ENCODE data around the gene AGPAT1. TPM values are rescaled to one million over a fixed set of nuclear protein-coding genes. Genes with fewer than 3 reads are reported as not detected.

Gene AGPAT1
- total and polyA plus RNA-seq, 2 of the 13 experiments (the other 11 are each of a cell fraction or from before 2014, with no cell fraction given): 51.3 to 139 TPM

GRCh38 chr6:32190054-32190851, 14.4 kb upstream of the AGPAT1 start, which contains the start of gene PBX2 (continued):
- TF ChIP-seq ZNF749 (CRISPR knock-in tag; IDR thresholded peaks at IDR 0.05; ENCODE audit: borderline replicate concordance): no peak
- 0 out of 2 replicates have a peak, but pooled peaks have one; percentile 40 for TF ChIP-seq ZNF543 (CRISPR knock-in tag; IDR thresholded peaks at IDR 0.05)
- no peak for TF ChIP-seq ZNF451 (CRISPR knock-in tag; IDR thresholded peaks at IDR 0.05)
- no peak for TF ChIP-seq PBX2 (CRISPR knock-in tag; IDR thresholded peaks at IDR 0.05)
- TF ChIP-seq MYPOP (CRISPR knock-in tag; IDR thresholded peaks at IDR 0.05): 0 out of 2 replicates have a peak, but pooled peaks have one; percentile 18
- TF ChIP-seq ARHGAP35 (CRISPR knock-in tag; IDR thresholded peaks at IDR 0.05; ENCODE audit: borderline replicate concordance): 0 out of 2 replicates have a peak, but pooled peaks have one; percentile 51
- TF ChIP-seq RELA (CRISPR knock-in tag; IDR thresholded peaks at IDR 0.05): peak; percentile 88; the same call in 1 of the 2 replicates
- no peak for TF ChIP-seq BRCA1 (CRISPR knock-in tag; IDR thresholded peaks at IDR 0.05)
- no peak for TF ChIP-seq ZUFSP (CRISPR knock-in tag; IDR thresholded peaks at IDR 0.05; ENCODE audit: borderline replicate concordance)
- TF ChIP-seq ZNF512B (CRISPR knock-in tag; IDR thresholded peaks at IDR 0.05; ENCODE audit: borderline replicate concordance): no peak
- TF ChIP-seq BCL6 (CRISPR knock-in tag; IDR thresholded peaks at IDR 0.05): no peak
- no peak for TF ChIP-seq THYN1 (CRISPR knock-in tag; IDR thresholded peaks at IDR 0.05; ENCODE audit: borderline replicate concordance, low read depth)
- TF ChIP-seq ZNF180 (CRISPR knock-in tag; IDR thresholded peaks at IDR 0.05; ENCODE audit: borderline replicate concordance, low read depth): no peak
- TF ChIP-seq ZNF839 (CRISPR knock-in tag; IDR thresholded peaks at IDR 0.05; ENCODE audit: borderline replicate concordance): no peak
- no peak for TF ChIP-seq ZNF552 (CRISPR knock-in tag; IDR thresholded peaks at IDR 0.05; ENCODE audit: borderline replicate concordance)
- TF ChIP-seq ZNF263 (CRISPR knock-in tag; IDR thresholded peaks at IDR 0.05): peak; percentile 99
- TF ChIP-seq RFXAP (CRISPR knock-in tag; IDR thresholded peaks at IDR 0.05; ENCODE audit: borderline replicate concordance): 0 out of 2 replicates have a peak, but pooled peaks have one; percentile 30
- TF ChIP-seq RFX3 (CRISPR knock-in tag; IDR thresholded peaks at IDR 0.05): no peak
- TF ChIP-seq DDIT3 (CRISPR knock-in tag; IDR thresholded peaks at IDR 0.05): no peak
- no peak for TF ChIP-seq ZFP36L1 (CRISPR knock-in tag; IDR thresholded peaks at IDR 0.05)
- TF ChIP-seq MAFG (CRISPR knock-in tag; IDR thresholded peaks at IDR 0.05): no peak
